B cell (primary cell): ENCODE results near the gene RACK1. TPM values are rescaled to one million over a fixed set of nuclear protein-coding genes. Genes with fewer than 3 reads are reported as not detected.
"Not testable (repeated sequence)": the region's sequence is repeated elsewhere in the genome, so short reads cannot be mapped to it uniquely, and the experiment has no call there.

Experiments
- ATAC-seq: fragments of 200-7000 bp; cut with Tn5 transposase; one replicate; pipeline ENCODE4 v1.10.0; 2021; ENCODE audit warnings: low read depth, mild to moderate bottlenecking, moderate number of reproducible peaks, moderate library complexity
- CTCF ChIA-PET: fragments of 350-600 bp; sonication (Branson Sonifier 250); formaldehyde crosslinking; loops from one replicate; lab custom pipeline; 2021; ENCODE audit warnings: antibody characterized with exemption, inconsistent platforms; lab: Charles Lee
- POLR2A ChIA-PET: fragments of 350-600 bp; sonication (Branson Sonifier 250); formaldehyde crosslinking; loops from one replicate; lab custom pipeline; 2021; ENCODE audit warnings: antibody characterized with exemption; lab: Charles Lee
- DNase-seq: peaks from one replicate; pipeline ENCODE4 v3.0.0; 2013
- H2AFZ ChIP-seq: 2 replicates; pipeline ENCODE4 v1.6.1; 2012; ENCODE audit warnings: mild to moderate bottlenecking, low read depth, low read length; ENCODE audit not compliant: insufficient read depth, poor library complexity, severe bottlenecking
- H3K27ac ChIP-seq, 2 donors: 1 replicate in 1 of 2; 2 replicates in 1 of 2; pipeline ENCODE4 v1.5.1; 2012 to 2013; ENCODE audit warnings: low read length in 2 of 2, mild to moderate bottlenecking in 2 of 2, moderate library complexity in 1 of 2
- H3K27me3 ChIP-seq, 4 experiments: fragments of 200-600 bp in 1 of 4; sonication (generic) in 1 of 4; replicated peaks in 1 of 4; 1 replicate in 2 of 4; 2 replicates in 2 of 4; pipeline versions ENCODE4 v1.6.1 to v1.7.0; 2013 to 2016; ENCODE audit warnings: low read length in 3 of 4, mild to moderate bottlenecking in 2 of 4, mixed read lengths in 1 of 4, moderate library complexity in 1 of 4; ENCODE audit not compliant: insufficient read depth in 4 of 4, control insufficient read depth in 3 of 4; ENCODE audit errors: control extremely low read depth in 1 of 4
- H3K36me3 ChIP-seq, 2 experiments: replicated peaks in 1 of 2; 1 replicate in 1 of 2; 2 replicates in 1 of 2; pipeline versions ENCODE4 v1.6.1 to v1.7.1; 2013; ENCODE audit warnings: low read length in 1 of 2; ENCODE audit not compliant: insufficient read depth in 2 of 2, control insufficient read depth in 1 of 2; ENCODE audit errors: control extremely low read depth in 1 of 2, extremely low read depth in 1 of 2
- H3K4me1 ChIP-seq, 2 donors: fragments of 200-600 bp in 1 of 2; sonication (generic) in 1 of 2; 1 replicate in 1 of 2; 2 replicates in 1 of 2; pipeline versions ENCODE4 v1.5.1 to v1.6.1; 2013 to 2017; ENCODE audit warnings: low read length in 2 of 2; ENCODE audit not compliant: control insufficient read depth in 2 of 2, insufficient read depth in 2 of 2
- H3K4me2 ChIP-seq: replicated peaks from 2 replicates; pipeline ENCODE3; 2012; ENCODE audit warnings: mild to moderate bottlenecking, low read depth, low read length; ENCODE audit not compliant: poor library complexity, severe bottlenecking
- H3K4me3 ChIP-seq, 5 experiments: fragments of 200-600 bp in 1 of 5; sonication (generic) in 1 of 5; 1 replicate in 3 of 5; 2 replicates in 2 of 5; pipeline versions ENCODE4 v1.5.1 to v1.7.0; 2011 to 2016; ENCODE audit warnings: low read length in 4 of 5, mild to moderate bottlenecking in 4 of 5, low read depth in 2 of 5, control low read depth in 1 of 5, moderate library complexity in 1 of 5; ENCODE audit not compliant: insufficient read depth in 1 of 5; ENCODE audit errors: control extremely low read depth in 1 of 5, extremely low read depth in 1 of 5
- H3K79me2 ChIP-seq: fragments of 200-600 bp; sonication (generic); one replicate; pipeline ENCODE4 v1.6.0; 2016; ENCODE audit warnings: low read length; ENCODE audit not compliant: control insufficient read depth, insufficient read depth
- H3K9ac ChIP-seq: fragments of 200-600 bp; sonication (generic); 2 replicates; pipeline ENCODE4 v1.6.1; 2017; ENCODE audit warnings: mild to moderate bottlenecking, low read length, moderate library complexity
- H3K9me3 ChIP-seq, 3 donors: one replicate each; pipeline versions ENCODE4 v1.6.1 to v1.7.1; 2013; ENCODE audit warnings: low read length in 2 of 3; ENCODE audit not compliant: control insufficient read depth in 2 of 3, insufficient read depth in 1 of 3; ENCODE audit errors: control extremely low read depth in 1 of 3
- H4K20me1 ChIP-seq: 2 replicates; pipeline ENCODE4 v1.6.0; 2012; ENCODE audit warnings: mild to moderate bottlenecking, low read length; ENCODE audit not compliant: insufficient read depth, control insufficient read depth, poor library complexity, severe bottlenecking
- H3K27ac Mint-ChIP-seq: one replicate; pipeline ENCODE4 v1.8.0; 2021; ENCODE audit warnings: mixed read lengths
- H3K27me3 Mint-ChIP-seq: one replicate; pipeline ENCODE4 v1.8.0; 2021; ENCODE audit warnings: mixed read lengths
- H3K4me1 Mint-ChIP-seq: one replicate; pipeline ENCODE4 v1.8.0; 2021; ENCODE audit warnings: mixed read lengths
- H3K4me3 Mint-ChIP-seq: one replicate; pipeline ENCODE4 v1.8.0; 2021; ENCODE audit warnings: mixed read lengths
- H3K9me3 Mint-ChIP-seq: one replicate; pipeline ENCODE4 v1.8.0; 2022; ENCODE audit warnings: mixed read lengths; ENCODE audit not compliant: insufficient read depth
- CTCF ChIP-seq: fragments of 200-600 bp; IDR thresholded peaks from one replicate; pipeline ENCODE4 v1.8.0; 2022; ENCODE audit warnings: antibody characterized with exemption, mild to moderate bottlenecking
- EZH2 ChIP-seq: IDR thresholded peaks from 2 replicates; pipeline ENCODE4 v1.6.1; 2012; ENCODE audit warnings: borderline replicate concordance, low read depth, mild to moderate bottlenecking, moderate library complexity, low read length; ENCODE audit not compliant: insufficient read depth, poor library complexity, severe bottlenecking
- WGBS: methylation state at CpG from one replicate; pipeline ENCODE4 v1.1.5; 2013; ENCODE audit warnings: missing lambda C conversion rate; ENCODE audit not compliant: insufficient coverage; 5-methylcytosine and 5-hydroxymethylcytosine counted together
- intact Hi-C: fragments of 100-400 bp; cut with micrococcal nuclease; formaldehyde crosslinking; loops from one replicate; pipeline ENCODE4 v1.10.0; 2022
- polyA plus RNA-seq: library from polyadenylated mRNA; depleted of rRNA; stranded (reverse); fragments of >200 nt; gene quantifications from 2 replicates; pipeline ENCODE4 v1.2.3, GENCODE V29; 2012
- total RNA-seq, 2 donors: library from RNA; stranded (reverse); fragments of 120-200 nt in 1 of 2; gene quantifications; 1 replicate in 1 of 2; 2 replicates in 1 of 2; pipeline versions ENCODE4 v1.2.3 to v1.2.4, GENCODE V29; 2013 to 2022

The RACK1 gene
- total and polyA plus RNA-seq, 2 donors (not counting 1 experiment from before 2014, with no cell fraction given): 2,047 to 4,130 TPM

- no peaks in the 10 kb centered on the region for H3K36me3 ChIP-seq
- peaks cover 7 to 20% of the 10 kb centered on the region in 2 donors for H3K4me1 ChIP-seq
- H3K9ac ChIP-seq: no peak overlapping the region
- CTCF ChIA-PET: no interaction called here
- no peak overlapping the region for H2AFZ ChIP-seq
- H3K9me3 ChIP-seq: peaks cover 0 to 14% (median 2%) of the 10 kb centered on the region in 3 donors
- Mint-ChIP-seq H3K4me3 (no peak overlapping the region), H3K4me1 (peaks cover 21% of the 10 kb centered on the region), H3K9me3 (no peaks in the 10 kb centered on the region), H3K27me3 (peaks cover 6% of the 10 kb centered on the region), H3K27ac (no peak overlapping the region)
- peaks cover 7% of the 10 kb centered on the region for H4K20me1 ChIP-seq
- intact Hi-C loops: loop anchor here (10.0 kb wide), 1 partner anchor 46 kb away; no protein-coding TSS in a partner anchor
- no peak for ATAC-seq
- no peaks in the 10 kb centered on the region for H3K79me2 ChIP-seq
- TF ChIP-seq CTCF: no peak
- TF ChIP-seq EZH2: no peak
- DNase-seq: no peak
- H3K27ac ChIP-seq: no peak overlapping the region
- 60% methylated on average over 1 of the region's 7 CpGs for WGBS
- H3K4me2 ChIP-seq: no peak overlapping the region
- H3K4me3 ChIP-seq: no peak overlapping the region
- H3K27me3 ChIP-seq: peaks cover 0 to 3% (median under 1%) of the 10 kb centered on the region in 4 experiments
- POLR2A ChIA-PET: no interaction called here
Observed at GRCh38 chr5:181211208-181211607, 32.5 kb downstream of the RACK1 start.

DNA sequence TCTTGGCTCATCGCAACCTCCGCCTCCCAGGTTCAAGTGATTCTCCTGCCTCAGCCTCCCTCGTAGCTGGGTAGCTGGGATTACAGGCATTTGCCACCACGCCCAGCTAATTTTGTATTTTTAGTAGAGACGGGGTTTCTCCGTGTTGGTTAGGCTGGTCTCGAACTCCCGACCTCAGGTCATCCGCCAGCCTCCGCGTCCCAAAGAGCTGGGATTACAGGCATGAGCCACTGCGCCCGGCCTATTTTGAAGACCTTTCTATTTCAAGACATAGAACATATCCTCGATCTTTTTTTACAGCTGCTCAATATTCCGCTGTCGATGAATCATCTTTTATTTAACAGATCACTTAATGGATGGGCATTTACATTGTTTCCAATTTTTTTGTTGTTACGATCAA is 33.0 kb downstream of the RACK1 start:
- H3K79me2 ChIP-seq, H3K4me2 ChIP-seq, H3K36me3 ChIP-seq, H4K20me1 ChIP-seq, ATAC-seq, H3K4me3 ChIP-seq, POLR2A ChIA-PET, H3K4me3 Mint-ChIP-seq, H3K27ac Mint-ChIP-seq, H3K27ac ChIP-seq, H3K27me3 ChIP-seq, DNase-seq, H2AFZ ChIP-seq, H3K9ac ChIP-seq, H3K9me3 Mint-ChIP-seq: not testable (repeated sequence)
- H3K4me1 Mint-ChIP-seq: peaks cover 24% of the 10 kb centered on the region
- 85% methylated on average over 11 of the region's 17 CpGs for WGBS
- CTCF ChIA-PET: interaction anchor here (0.9 kb wide), 1 partner anchor 37 kb away, joined by 3 read pairs; no protein-coding TSS in a partner anchor
- peaks cover 0 to 14% (median 2%) of the 10 kb centered on the region in 3 donors for H3K9me3 ChIP-seq
- peaks cover 11% of the 10 kb centered on the region for H3K27me3 Mint-ChIP-seq
- peaks cover 9 to 20% of the 10 kb centered on the region in 2 donors for H3K4me1 ChIP-seq
- intact Hi-C loops: loop anchor here (10.0 kb wide), 1 partner anchor 46 kb away; no protein-coding TSS in a partner anchor

GRCh38 chr5:181210148-181210547 is 33.6 kb downstream of the RACK1 start:
- H3K4me2 ChIP-seq, H3K36me3 ChIP-seq, H2AFZ ChIP-seq, H3K79me2 ChIP-seq, H3K9ac ChIP-seq, H4K20me1 ChIP-seq, ATAC-seq, H3K27ac Mint-ChIP-seq, H3K9me3 Mint-ChIP-seq, H3K4me3 ChIP-seq, H3K27ac ChIP-seq, DNase-seq, POLR2A ChIA-PET, H3K4me3 Mint-ChIP-seq: not testable (repeated sequence)
- peaks cover 14% of the 10 kb centered on the region for H3K27me3 Mint-ChIP-seq
- peaks cover 0 to 13% (median 6%) of the 10 kb centered on the region in 4 experiments for H3K27me3 ChIP-seq
- intact Hi-C loops: loop anchor here (10.0 kb wide), 1 partner anchor 45 kb away; no protein-coding TSS in a partner anchor
- peaks cover 28% of the 10 kb centered on the region for H3K4me1 Mint-ChIP-seq
- H3K9me3 ChIP-seq: peaks cover 0 to 14% (median 2%) of the 10 kb centered on the region in 3 donors
- CTCF ChIA-PET: interaction anchor here (0.9 kb wide), 1 partner anchor 37 kb away, joined by 3 read pairs; no protein-coding TSS in a partner anchor
- 88% methylated on average over 9 of the region's 11 CpGs for WGBS
- H3K4me1 ChIP-seq: peaks cover 13 to 25% of the 10 kb centered on the region in 2 donors
